ENCODE measurements around the gene RGS6. TPM values are rescaled to one million over a fixed set of nuclear protein-coding genes. Genes with fewer than 3 reads are reported as not detected.

The RGS6 gene
- total RNA-seq, 1 experiment from 2014 or later = not detected

DNA sequence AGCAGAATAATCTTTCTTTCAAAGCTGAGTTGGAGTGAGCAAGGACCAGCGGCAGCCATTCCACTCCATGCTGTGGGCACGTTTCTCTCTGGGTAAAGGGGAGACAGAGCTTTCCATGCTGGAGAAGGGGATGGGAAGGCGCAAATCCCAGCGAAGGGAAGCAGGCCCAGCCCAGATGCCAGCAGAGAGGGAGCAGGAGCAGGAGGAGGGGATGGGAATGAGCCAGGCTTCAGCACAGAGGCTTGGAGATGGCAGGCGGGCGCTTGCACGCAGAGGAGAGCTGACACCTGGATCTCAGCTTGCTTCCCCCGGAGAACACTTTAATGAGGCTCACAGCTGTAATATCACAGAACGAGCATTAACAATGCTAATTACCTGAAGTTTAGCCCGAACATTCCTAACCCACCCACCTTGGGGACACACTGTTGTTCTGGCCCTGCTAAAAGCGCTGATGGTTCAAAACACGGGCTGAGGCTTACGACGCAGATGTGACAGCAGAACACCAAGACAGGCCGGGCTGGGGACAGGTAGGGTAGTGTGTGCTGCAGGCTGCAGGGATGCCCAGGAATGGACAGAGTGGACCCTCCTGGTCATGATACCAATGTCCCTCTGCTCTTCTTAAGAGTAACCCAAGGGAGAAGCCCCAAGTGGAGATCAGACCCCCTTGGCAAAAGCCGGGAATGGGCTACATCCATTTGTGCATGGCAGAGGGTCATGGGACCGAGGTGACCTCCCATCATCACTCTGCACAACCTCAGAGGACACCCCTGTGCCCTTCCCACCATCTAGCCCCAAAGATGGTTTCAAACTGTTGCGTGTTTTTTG, 673.1 kb downstream of the RGS6 start:
- H3K4me1 Mint-ChIP-seq (ENCODE audit: insufficient read depth, unreplicated experiment) = peaks cover 14% of the 10 kb centered on the region
- ChIA-PET CTCF (no interaction called here), POLR2A (interaction anchor here (0.5 kb wide), 1 partner anchor 27 kb away, joined by 4 read pairs; no protein-coding TSS in a partner anchor)
- H3K27ac Mint-ChIP-seq (ENCODE audit: low read depth, unreplicated experiment) = no peak overlapping the region
- TF ChIP-seq, protein P1, sequence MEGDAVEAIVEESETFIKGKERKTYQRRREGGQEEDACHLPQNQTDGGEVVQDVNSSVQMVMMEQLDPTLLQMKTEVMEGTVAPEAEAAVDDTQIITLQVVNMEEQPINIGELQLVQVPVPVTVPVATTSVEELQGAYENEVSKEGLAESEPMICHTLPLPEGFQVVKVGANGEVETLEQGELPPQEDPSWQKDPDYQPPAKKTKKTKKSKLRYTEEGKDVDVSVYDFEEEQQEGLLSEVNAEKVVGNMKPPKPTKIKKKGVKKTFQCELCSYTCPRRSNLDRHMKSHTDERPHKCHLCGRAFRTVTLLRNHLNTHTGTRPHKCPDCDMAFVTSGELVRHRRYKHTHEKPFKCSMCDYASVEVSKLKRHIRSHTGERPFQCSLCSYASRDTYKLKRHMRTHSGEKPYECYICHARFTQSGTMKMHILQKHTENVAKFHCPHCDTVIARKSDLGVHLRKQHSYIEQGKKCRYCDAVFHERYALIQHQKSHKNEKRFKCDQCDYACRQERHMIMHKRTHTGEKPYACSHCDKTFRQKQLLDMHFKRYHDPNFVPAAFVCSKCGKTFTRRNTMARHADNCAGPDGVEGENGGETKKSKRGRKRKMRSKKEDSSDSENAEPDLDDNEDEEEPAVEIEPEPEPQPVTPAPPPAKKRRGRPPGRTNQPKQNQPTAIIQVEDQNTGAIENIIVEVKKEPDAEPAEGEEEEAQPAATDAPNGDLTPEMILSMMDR (IDR thresholded peaks at IDR 0.05; ENCODE audit: unreplicated experiment) = no peak
- DNase-seq (ENCODE audit: unreplicated experiment) = no peak
- intact Hi-C loops (cut with micrococcal nuclease) = no loop called here
- H3K36me3 Mint-ChIP-seq (ENCODE audit: insufficient read depth, unreplicated experiment) = no peaks in the 10 kb centered on the region
- BruUV-seq (replicated peaks) = no TSS peak
- no peaks in the 10 kb centered on the region for H3K9me3 Mint-ChIP-seq (ENCODE audit: unreplicated experiment)
- H3K4me3 Mint-ChIP-seq (ENCODE audit: unreplicated experiment) = no peak overlapping the region
- no peaks in the 10 kb centered on the region for H3K27me3 Mint-ChIP-seq (ENCODE audit: insufficient read depth, unreplicated experiment)

DNA sequence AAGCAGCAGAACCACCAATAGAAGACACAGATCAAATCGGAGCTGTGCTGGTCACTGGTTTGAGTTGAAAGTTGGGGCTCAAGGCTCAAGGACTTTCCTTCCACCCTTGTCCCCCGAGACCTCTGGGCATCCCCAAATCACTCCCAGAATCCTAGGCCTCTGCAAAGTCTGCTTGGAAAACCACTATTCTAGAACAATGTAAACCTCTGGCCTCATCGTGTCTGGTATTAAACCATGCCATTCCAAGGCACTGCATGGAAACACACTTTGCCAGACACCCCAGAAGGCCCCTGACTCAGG, 673.6 kb downstream of the RGS6 start:
- ChIA-PET CTCF (no interaction called here), POLR2A (no interaction called here)
- no TSS peak for BruUV-seq (replicated peaks)
- no peaks in the 10 kb centered on the region for H3K27me3 Mint-ChIP-seq (ENCODE audit: insufficient read depth, unreplicated experiment)
- no peaks in the 10 kb centered on the region for H3K9me3 Mint-ChIP-seq (ENCODE audit: unreplicated experiment)
- TF ChIP-seq, protein P1 (IDR thresholded peaks at IDR 0.05; ENCODE audit: unreplicated experiment) = no peak
- H3K4me1 Mint-ChIP-seq (ENCODE audit: insufficient read depth, unreplicated experiment) = peaks cover 14% of the 10 kb centered on the region
- H3K36me3 Mint-ChIP-seq (ENCODE audit: insufficient read depth, unreplicated experiment) = no peaks in the 10 kb centered on the region
- H3K27ac Mint-ChIP-seq (ENCODE audit: low read depth, unreplicated experiment) = no peak overlapping the region
- intact Hi-C loops (cut with micrococcal nuclease) = no loop called here
- no peak overlapping the region for H3K4me3 Mint-ChIP-seq (ENCODE audit: unreplicated experiment)
- no peak for DNase-seq (ENCODE audit: unreplicated experiment)

DNA sequence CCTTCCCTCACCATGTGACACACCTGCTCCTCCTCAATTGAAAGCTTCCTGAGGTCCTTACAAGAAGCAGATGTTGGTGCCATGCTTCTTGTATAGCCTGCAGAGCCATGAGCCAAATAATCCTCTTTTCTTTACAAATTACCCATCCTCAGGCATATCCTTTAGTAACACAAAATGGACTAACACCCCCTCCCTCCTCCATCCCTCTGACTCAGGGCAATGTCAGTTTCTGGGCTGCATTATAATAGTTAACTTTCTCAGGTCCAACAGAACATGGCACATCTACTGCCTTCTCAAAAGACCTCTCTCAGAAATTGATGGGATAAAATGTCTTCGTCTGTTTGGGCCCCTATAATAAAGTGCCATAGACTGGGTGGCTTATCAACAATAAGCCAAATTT, 674.6 kb downstream of the RGS6 start:
- H3K9me3 Mint-ChIP-seq (ENCODE audit: unreplicated experiment) = no peaks in the 10 kb centered on the region

DNA sequence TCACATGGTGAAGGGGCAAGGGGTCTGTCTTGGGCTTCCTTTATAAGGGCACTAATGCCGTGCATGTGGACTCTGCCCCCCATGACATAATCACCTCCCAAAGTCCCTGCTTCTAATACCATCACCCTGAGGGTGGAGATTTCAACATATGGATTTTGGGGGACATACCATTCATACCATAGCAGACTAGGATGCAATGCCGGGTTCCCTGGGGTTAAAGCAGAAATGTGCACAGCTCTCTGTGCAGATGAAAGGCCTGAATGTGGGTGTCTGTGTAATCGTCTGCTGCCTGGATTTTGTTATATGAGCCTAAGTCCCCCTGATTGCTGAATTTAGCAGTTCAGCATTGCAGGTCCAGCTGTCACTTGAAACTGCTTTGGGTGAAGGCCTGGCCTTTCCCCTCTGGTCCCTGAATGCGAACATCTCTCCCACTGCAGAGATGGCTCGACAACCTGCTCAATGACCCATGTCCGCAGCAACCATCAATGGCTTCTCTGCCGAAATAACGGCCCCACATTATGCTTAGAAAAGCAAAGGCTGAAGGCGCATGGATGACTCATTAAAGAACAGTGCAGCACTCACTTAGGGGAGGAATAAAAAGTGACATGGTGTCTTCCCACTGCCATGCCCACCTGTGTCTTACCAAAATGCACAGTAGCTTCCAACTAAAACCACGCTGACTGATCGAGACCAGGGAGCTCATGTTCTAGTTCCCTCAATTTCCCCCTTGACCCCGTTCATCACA, 675.3 kb downstream of the RGS6 start:
- ChIA-PET POLR2A (no interaction called here), CTCF (no interaction called here)
- Mint-ChIP-seq H3K27me3 (ENCODE audit: insufficient read depth, unreplicated experiment) (no peaks in the 10 kb centered on the region), H3K36me3 (ENCODE audit: insufficient read depth, unreplicated experiment) (no peaks in the 10 kb centered on the region), H3K27ac (ENCODE audit: low read depth, unreplicated experiment) (peak overlapping the region; percentile 61), H3K4me3 (ENCODE audit: unreplicated experiment) (no peak overlapping the region), H3K4me1 (ENCODE audit: insufficient read depth, unreplicated experiment) (peaks cover 14% of the 10 kb centered on the region), H3K9me3 (ENCODE audit: unreplicated experiment) (no peaks in the 10 kb centered on the region)
- no TSS peak for BruUV-seq (replicated peaks)
- TF ChIP-seq, protein P1 (IDR thresholded peaks at IDR 0.05; ENCODE audit: unreplicated experiment) = no peak
- intact Hi-C loops (cut with micrococcal nuclease) = no loop called here
- DNase-seq (ENCODE audit: unreplicated experiment) = no peak

More for the DNA sequence above, 674.6 kb downstream of the RGS6 start:
- BruUV-seq (replicated peaks) = no TSS peak
- POLR2A ChIA-PET = no interaction called here
- no peak overlapping the region for H3K4me3 Mint-ChIP-seq (ENCODE audit: unreplicated experiment)
- H3K27ac Mint-ChIP-seq (ENCODE audit: low read depth, unreplicated experiment) = no peak overlapping the region
- CTCF ChIA-PET = no interaction called here
- no peaks in the 10 kb centered on the region for H3K27me3 Mint-ChIP-seq (ENCODE audit: insufficient read depth, unreplicated experiment)
- H3K36me3 Mint-ChIP-seq (ENCODE audit: insufficient read depth, unreplicated experiment) = no peaks in the 10 kb centered on the region
- H3K4me1 Mint-ChIP-seq (ENCODE audit: insufficient read depth, unreplicated experiment) = peaks cover 14% of the 10 kb centered on the region
- intact Hi-C loops (cut with micrococcal nuclease) = no loop called here
- no peak for DNase-seq (ENCODE audit: unreplicated experiment)
- TF ChIP-seq, protein P1 (IDR thresholded peaks at IDR 0.05; ENCODE audit: unreplicated experiment) = no peak

All from MCF 10A (cell line).